CD1c-positive myeloid dendritic cell (primary cell): ENCODE data around the gene CTNNA2.

Experiments used
- DNase-seq: peaks from one replicate; pipeline ENCODE4 v3.0.0-alpha.2; 2016; ENCODE audit errors: extremely low spot score

The CTNNA2 gene

GRCh38 chr2:80280598-80280997 lies 767.7 kb downstream of the CTNNA2 start:
- no peak for DNase-seq

- no peak for DNase-seq
Measured at GRCh38 chr2:80281049-80281448, 768.2 kb downstream of the CTNNA2 start.

- no peak for DNase-seq
Measured at GRCh38 chr2:80288576-80288975, 775.7 kb downstream of the CTNNA2 start.

- DNase-seq = no peak
Measured at GRCh38 chr2:80291656-80292055, 778.8 kb downstream of the CTNNA2 start.

GRCh38 chr2:80292474-80292873 lies 779.6 kb downstream of the CTNNA2 start:
- DNase-seq = no peak

GRCh38 chr2:80293039-80293438 lies 780.2 kb downstream of the CTNNA2 start:
- DNase-seq = no peak

- no peak for DNase-seq
Measured at GRCh38 chr2:80298954-80299353, 786.1 kb downstream of the CTNNA2 start.

- DNase-seq = no peak
Measured at GRCh38 chr2:80299661-80300060, 786.8 kb downstream of the CTNNA2 start.

GRCh38 chr2:80300346-80300745 lies 787.5 kb downstream of the CTNNA2 start:
- DNase-seq = no peak

GRCh38 chr2:80300954-80301353 lies 788.1 kb downstream of the CTNNA2 start:
- DNase-seq = no peak

- no peak for DNase-seq
Measured at GRCh38 chr2:80302001-80302313, 789.1 kb downstream of the CTNNA2 start.

- DNase-seq = no peak
Measured at GRCh38 chr2:80302314-80303005, 789.6 kb downstream of the CTNNA2 start.

GRCh38 chr2:80303006-80303908 lies 790.4 kb downstream of the CTNNA2 start:
- DNase-seq = no peak

- no peak for DNase-seq
Measured at GRCh38 chr2:80303909-80304837, 791.3 kb downstream of the CTNNA2 start, which contains the start of gene LRRTM1. Gene LRRTM1 (minus strand): TSS chr2:80304752. CDS start chr2:80303819, 933 bp downstream.

- DNase-seq = no peak
Measured at GRCh38 chr2:80311304-80311703, 798.5 kb downstream of the CTNNA2 start.

GRCh38 chr2:80312282-80312839 lies 799.5 kb downstream of the CTNNA2 start:
- no peak for DNase-seq

GRCh38 chr2:80322311-80322920 lies 809.6 kb downstream of the CTNNA2 start:
- no peak for DNase-seq

GRCh38 chr2:80322958-80323357 lies 810.1 kb downstream of the CTNNA2 start:
- DNase-seq = no peak

GRCh38 chr2:80323610-80324009 lies 810.8 kb downstream of the CTNNA2 start:
- no peak for DNase-seq

GRCh38 chr2:80324525-80324924 lies 811.7 kb downstream of the CTNNA2 start:
- DNase-seq = no peak

GRCh38 chr2:80326214-80326613 lies 813.4 kb downstream of the CTNNA2 start:
- DNase-seq = no peak
